Measurements from ENCODE around the gene PTPRQ. TPM values are rescaled to one million over a fixed set of nuclear protein-coding genes. Genes with fewer than 3 reads are reported as not detected.

The PTPRQ gene
- total and polyA plus RNA-seq, 8 donors = 0.29 to 0.92 (median 0.55) TPM; not detected in 5

DNA sequence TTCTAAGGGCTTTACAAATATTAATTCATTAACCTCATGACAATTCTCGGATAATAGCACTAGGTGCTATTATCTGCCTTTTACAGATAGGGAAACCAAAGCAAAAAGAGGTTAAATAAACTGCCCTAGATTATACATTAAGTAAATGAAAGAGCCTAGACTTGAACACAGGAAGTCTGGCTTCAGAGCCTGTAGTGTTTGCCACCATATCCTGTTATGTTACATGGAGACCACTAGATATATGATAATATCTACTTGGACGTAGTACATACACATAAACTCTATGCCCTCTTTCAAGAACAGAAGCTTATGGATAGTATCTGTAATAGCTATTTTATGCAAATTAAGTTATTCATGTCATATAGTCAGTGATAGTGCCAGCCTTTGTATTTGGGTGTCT, 246.5 kb downstream of the PTPRQ start:
- TF ChIP-seq POLR2AphosphoS5 (IDR thresholded peaks at IDR 0.05) (no peak), EP300 (IDR thresholded peaks at IDR 0.05) (no peak), POLR2A (IDR thresholded peaks at IDR 0.05) (no peak)
- TF ChIP-seq, protein P1, sequence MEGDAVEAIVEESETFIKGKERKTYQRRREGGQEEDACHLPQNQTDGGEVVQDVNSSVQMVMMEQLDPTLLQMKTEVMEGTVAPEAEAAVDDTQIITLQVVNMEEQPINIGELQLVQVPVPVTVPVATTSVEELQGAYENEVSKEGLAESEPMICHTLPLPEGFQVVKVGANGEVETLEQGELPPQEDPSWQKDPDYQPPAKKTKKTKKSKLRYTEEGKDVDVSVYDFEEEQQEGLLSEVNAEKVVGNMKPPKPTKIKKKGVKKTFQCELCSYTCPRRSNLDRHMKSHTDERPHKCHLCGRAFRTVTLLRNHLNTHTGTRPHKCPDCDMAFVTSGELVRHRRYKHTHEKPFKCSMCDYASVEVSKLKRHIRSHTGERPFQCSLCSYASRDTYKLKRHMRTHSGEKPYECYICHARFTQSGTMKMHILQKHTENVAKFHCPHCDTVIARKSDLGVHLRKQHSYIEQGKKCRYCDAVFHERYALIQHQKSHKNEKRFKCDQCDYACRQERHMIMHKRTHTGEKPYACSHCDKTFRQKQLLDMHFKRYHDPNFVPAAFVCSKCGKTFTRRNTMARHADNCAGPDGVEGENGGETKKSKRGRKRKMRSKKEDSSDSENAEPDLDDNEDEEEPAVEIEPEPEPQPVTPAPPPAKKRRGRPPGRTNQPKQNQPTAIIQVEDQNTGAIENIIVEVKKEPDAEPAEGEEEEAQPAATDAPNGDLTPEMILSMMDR (IDR thresholded peaks at IDR 0.05) = no peak
- peaks cover 0 to 7% (median 3%) of the 10 kb centered on the region in 4 donors for H3K4me1 ChIP-seq
- H3K36me3 ChIP-seq = no peaks in the 10 kb centered on the region
- intact Hi-C loops (cut with DNase I; ENCODE audit: low total_unique reads) = no loop called here
- H3K27me3 ChIP-seq = no peaks in the 10 kb centered on the region
- no peak overlapping the region for H3K4me3 ChIP-seq
- DNase-seq = no peak
- 16 to 39% (median 36%) methylated on average over 2 of the region's 2 CpGs for WGBS, 5 donors
- H3K9me3 ChIP-seq = no peaks in the 10 kb centered on the region
- H3K27ac ChIP-seq = no peak overlapping the region

- intact Hi-C loops (cut with DNase I; ENCODE audit: low total_unique reads) = no loop called here
- WGBS, 5 donors = 69 to 91% (median 78%) methylated on average over 1 of the region's 1 CpG
- H3K27me3 ChIP-seq = no peaks in the 10 kb centered on the region
- TF ChIP-seq EP300 (IDR thresholded peaks at IDR 0.05) = no peak
- TF ChIP-seq, protein P1 (IDR thresholded peaks at IDR 0.05) = no peak
- TF ChIP-seq POLR2A (IDR thresholded peaks at IDR 0.05) = no peak
- no peak for TF ChIP-seq POLR2AphosphoS5 (IDR thresholded peaks at IDR 0.05)
- H3K4me1 ChIP-seq = peaks cover 0 to 7% (median 3%) of the 10 kb centered on the region in 4 donors
- no peak overlapping the region for H3K4me3 ChIP-seq
- no peak overlapping the region for H3K27ac ChIP-seq
- no peaks in the 10 kb centered on the region for H3K36me3 ChIP-seq
- peak in 1 of 2 donors; percentile 19 for DNase-seq
- H3K9me3 ChIP-seq = no peaks in the 10 kb centered on the region
Measured at GRCh38 chr12:80692114-80692513, 248.1 kb downstream of the PTPRQ start.

- DNase-seq = no peak
- WGBS, 5 donors = 51 to 76% (median 73%) methylated on average over 2 of the region's 2 CpGs
- no peaks in the 10 kb centered on the region for H3K36me3 ChIP-seq
- no peaks in the 10 kb centered on the region for H3K27me3 ChIP-seq
- H3K27ac ChIP-seq = no peak overlapping the region
- no peaks in the 10 kb centered on the region for H3K4me1 ChIP-seq
- no peaks in the 10 kb centered on the region for H3K9me3 ChIP-seq
- TF ChIP-seq EP300 (IDR thresholded peaks at IDR 0.05) (no peak), POLR2AphosphoS5 (IDR thresholded peaks at IDR 0.05) (no peak), POLR2A (IDR thresholded peaks at IDR 0.05) (no peak)
- TF ChIP-seq, protein P1 (IDR thresholded peaks at IDR 0.05) = no peak
- intact Hi-C loops (cut with DNase I; ENCODE audit: low total_unique reads) = no loop called here
- no peak overlapping the region for H3K4me3 ChIP-seq
Measured at GRCh38 chr12:80697270-80697887, 253.3 kb downstream of the PTPRQ start.

- TF ChIP-seq POLR2AphosphoS5 (IDR thresholded peaks at IDR 0.05) (no peak), EP300 (IDR thresholded peaks at IDR 0.05) (no peak), POLR2A (IDR thresholded peaks at IDR 0.05) (no peak)
- TF ChIP-seq, protein P1 (IDR thresholded peaks at IDR 0.05) = no peak
- H3K4me1 ChIP-seq = peaks cover 0 to 7% (median 3%) of the 10 kb centered on the region in 4 donors
- WGBS, 5 donors = 77 to 85% (median 80%) methylated on average over 7 of the region's 7 CpGs
- no peaks in the 10 kb centered on the region for H3K9me3 ChIP-seq
- intact Hi-C loops (cut with DNase I; ENCODE audit: low total_unique reads) = no loop called here
- H3K4me3 ChIP-seq = no peak overlapping the region
- H3K36me3 ChIP-seq = no peaks in the 10 kb centered on the region
- H3K27me3 ChIP-seq = no peaks in the 10 kb centered on the region
- H3K27ac ChIP-seq = no peak overlapping the region
- DNase-seq = no peak
Measured at GRCh38 chr12:80698256-80698655, 254.2 kb downstream of the PTPRQ start.
